ENCODE measurements around the gene BCL6.

BCL6 gene

DNA sequence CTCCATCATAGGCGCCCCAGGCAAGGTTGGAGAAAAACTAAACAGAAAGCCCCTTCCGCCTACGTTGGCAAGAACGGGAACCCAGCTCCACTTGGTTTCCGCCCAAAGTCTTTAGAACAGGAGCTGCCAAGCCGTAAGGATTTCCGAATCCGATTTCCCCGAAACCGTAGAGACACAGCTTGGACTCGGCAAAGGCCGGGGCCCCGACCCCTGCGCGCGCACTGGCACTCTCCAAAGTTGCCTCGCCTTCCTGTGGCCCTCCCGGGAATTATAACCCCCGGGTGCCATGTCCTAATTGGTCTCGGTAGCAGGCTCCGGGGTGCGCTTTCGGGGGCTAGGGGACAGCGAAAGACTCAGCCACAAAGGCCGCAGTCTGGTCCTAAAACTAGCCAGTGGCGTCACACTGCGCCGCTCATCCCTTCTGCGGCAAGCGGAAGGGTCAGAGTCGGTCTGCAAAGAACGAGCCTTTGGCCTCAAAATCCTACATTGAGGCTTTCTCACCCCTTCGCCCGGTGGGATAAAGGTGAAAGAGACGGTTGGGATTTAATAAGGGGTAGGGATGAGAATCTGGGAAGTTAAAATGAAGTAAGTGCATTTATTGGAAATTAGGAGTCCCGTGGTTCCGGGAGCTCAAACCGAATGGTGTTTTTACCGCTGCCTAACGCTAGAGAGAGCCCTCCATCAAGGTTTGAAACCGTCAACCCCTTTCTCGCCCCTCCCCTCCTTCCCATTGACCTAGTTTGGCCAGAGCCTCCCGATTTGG lies 6.8 kb downstream of the BCL6 start:
- peak; percentile 98 for DNase-seq

DNA sequence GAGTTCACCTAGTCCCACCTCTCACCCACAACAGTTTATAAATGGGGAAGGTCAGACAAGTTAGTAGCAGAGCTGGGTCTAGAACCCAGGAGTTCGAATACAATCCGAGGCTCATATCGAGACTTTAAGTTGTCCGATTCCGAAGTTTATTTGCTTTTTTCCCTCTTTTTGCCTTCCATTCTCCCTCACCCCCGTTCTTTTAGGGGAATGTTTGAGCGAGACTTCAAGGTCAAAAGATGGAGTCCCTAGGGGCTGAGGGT lies 7.3 kb downstream of the BCL6 start:
- no peak for DNase-seq

DNA sequence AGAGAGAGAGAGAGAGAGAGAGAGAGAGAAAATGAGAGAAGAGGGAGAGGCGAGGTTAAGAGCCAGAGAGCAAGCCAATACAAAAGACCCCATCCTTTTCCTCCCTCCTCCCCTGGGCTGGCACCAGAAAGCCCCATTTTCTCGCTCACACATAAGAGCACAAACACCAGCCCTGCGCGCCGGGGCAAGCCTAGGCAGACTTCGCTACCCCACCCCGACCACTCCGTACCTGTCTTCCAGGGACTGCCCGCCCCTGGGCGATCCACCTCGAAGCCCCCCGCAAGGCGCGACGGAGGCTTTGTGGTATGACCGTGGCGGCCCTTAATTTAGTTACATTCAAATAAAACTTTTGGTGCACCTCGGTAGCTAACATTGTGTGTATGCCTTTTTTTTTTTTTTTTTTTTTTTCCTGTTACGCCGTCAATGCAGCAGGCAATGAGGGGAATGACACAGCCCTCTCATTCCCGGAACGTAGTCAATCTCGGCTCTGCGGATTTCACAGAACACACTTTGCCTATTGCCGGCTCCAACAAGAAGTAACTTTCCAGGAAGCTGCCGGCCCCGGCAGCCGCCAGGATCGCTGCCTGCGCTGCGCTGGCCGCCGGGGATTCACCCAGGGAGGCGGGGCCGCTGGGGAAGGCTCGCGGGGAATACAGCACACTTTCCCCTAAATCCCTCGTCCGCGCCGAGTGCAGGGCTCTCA lies 7.7 kb downstream of the BCL6 start:
- DNase-seq: peak; percentile 86

DNA sequence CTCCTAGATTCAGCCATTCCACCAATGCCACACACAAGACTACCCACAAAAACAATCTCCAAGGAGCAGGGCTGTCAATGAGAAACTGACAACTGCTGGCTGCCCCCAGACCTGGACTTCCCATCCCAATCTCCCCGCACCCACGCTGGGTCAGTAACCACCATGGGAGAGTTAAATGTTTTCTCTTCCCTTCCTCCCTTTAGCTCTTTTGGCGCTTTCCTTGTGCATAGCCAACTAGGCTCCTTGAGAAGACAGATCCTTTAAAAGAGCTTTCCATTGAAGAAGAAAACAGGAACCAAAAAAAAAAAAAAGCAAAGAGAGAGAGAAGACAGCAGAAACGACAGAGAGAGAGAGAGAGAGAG lies 8.3 kb downstream of the BCL6 start:
- no peak for DNase-seq

DNA sequence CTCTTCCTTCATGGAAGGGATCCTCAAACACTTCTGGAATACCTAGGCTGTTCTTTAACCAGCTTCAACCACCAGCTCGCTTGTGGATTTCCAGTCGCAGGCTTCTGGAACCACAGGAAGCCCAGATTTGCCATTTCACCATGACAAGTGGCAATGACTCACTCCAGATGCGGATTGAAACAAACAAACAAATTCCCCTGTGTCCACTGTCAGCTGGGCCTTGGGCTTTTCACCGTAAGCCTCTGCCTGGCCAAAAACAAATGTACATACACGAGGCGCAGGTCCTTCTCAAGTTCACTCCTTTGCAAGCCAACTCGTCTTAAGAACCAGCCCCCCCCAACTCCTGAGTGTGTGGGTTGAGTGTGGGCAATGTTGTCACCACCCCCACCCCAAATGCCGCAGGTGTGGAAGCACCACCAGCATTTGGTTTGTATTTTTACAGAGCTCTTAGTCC lies 8.8 kb downstream of the BCL6 start:
- DNase-seq: no peak

DNA sequence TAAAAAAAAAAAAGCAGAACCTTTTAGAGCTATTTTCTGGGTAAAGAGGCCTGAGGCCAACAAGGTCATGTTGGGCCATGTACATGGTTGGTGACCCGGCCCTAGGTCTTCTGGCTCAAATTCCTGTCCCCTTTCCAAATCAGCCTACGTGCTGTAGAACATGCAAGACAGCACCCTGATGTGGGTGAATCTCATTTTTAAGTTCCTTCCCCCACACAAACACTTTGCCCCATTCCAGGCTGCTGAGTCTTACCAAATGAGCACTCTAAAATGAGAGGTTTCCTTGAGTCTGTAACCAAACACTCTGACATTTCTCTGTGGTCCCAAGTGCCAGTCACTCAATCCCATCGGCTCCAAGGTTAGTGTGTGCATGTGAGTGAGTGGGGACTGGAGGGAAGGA lies 9.4 kb downstream of the BCL6 start:
- no peak for DNase-seq

DNA sequence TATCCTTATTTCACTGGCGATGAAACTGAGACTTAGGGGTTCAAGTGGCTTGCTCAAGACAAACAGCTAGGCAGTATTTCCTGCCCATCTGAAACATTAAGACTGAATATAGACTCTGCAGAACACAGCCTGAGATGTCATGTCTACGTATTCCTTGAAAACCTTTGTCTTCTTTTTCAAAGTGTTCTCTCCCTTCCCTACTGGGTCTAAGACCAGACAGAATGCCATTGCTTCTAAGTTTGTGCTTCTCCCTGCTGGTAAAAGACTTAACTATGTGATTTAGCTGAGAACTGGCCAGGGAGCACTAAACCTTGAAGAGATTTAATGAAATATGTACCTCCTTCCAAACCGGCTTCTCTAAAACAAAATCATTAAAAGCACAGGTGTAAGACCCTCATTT lies 9.9 kb downstream of the BCL6 start:
- no peak for DNase-seq

DNA sequence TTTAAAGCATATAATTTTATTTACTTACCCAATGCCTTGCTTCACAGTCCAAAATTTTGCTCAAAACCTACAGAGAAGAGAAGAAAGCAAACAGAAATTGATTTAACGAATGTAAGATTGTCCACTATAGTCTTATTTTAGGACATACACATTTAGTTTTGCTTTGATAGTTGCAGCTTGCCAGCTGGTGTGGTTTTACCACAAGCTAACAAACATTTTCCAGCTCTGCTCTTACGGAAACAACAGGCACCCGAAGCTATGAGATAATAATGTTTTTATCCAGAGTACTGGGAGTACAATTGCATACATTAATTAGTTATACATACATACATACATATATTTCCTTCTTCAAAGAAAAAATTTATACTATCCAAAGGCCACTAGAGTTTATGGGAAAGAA lies 10.4 kb downstream of the BCL6 start:
- DNase-seq: no peak

DNA sequence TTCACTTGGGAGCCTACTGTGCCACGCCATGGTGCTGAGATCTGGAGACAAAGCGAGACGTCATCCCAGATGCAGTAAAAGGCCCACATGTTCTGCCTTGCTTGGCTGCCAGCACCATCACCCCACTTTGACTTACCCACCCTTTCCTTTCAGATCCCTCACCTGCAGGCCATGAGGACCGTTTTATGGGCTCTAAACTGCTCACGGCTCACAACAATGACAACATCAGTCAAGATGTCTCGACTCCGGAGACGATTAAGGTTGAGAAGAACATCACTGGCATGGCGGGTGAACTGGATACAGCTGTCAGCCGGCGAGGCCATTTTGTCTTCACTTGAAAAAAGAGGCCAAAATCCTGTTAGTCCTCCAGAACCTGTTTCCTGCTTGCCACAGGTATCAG lies 11.9 kb downstream of the BCL6 start:
- DNase-seq: no peak

DNA sequence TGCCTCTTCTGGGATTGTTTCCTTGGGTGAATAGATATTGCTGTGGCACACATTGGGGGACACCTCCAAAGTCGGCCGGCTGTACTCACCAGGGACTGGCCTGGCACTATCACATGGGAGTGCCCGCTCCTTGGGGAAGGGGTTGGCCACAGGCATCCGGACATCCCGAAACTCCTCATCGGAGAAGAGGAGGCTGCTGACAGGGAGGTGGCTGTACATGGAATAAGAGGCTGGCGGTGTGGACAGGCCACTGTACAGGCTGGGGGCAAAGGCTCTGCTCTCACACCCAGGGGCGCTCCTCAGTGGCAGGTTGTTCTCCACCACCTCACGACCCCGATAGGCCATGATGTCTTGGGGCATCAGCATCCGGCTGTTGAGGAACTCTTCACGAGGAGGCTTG lies 15.7 kb downstream of the BCL6 start:
- no peak for DNase-seq

DNA sequence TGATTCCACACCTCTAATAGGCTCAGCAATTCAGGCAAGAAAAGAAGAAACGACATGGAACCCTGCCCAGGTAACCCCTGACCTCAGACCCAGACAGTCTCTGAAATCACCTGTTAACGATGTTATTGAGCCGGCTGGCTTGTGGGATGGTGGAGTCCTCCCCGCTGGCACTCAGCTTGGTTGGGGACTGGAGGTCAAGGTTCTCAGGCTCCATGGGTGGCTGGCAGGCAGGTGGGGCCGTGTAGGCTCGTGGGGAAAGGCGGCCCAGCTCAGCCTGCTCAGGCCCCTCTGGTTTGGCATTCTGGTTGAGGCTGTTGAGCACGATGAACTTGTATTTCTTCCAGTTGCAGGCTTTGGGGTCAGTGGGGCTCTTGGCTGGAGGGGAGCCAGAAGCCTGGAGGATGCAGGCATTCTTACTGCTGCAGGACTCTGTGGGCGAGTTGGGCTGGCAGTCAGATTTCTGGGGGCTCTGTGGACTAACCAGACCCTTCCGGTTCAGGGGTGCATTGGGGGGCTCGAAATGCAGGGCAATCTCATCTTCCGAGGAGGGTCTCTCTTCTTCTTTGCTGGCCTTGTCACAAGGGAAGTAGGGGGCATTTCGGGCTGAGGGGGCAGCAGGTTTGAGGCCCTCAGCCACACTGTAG lies 16.2 kb downstream of the BCL6 start:
- no peak for DNase-seq

DNA sequence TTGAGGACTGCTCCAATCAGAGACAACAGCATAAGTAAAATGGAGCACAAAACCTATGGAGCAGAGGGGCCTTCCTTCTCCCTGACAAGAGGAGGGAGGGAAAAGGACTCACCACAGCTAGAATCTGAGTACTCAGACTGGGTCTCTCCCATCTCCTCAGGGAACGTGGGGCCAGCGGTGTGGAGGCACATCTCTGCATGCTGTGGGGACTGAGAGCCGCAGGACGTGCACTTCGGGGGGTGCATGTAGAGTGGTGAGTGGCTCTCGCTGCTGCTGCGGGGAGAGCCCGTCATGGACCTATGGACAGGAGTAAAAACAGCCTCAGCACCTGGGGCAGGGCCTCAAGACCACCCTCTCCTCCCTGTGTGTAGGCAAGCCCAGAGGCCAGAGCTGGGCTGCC lies 17.0 kb downstream of the BCL6 start:
- no peak for DNase-seq

DNA sequence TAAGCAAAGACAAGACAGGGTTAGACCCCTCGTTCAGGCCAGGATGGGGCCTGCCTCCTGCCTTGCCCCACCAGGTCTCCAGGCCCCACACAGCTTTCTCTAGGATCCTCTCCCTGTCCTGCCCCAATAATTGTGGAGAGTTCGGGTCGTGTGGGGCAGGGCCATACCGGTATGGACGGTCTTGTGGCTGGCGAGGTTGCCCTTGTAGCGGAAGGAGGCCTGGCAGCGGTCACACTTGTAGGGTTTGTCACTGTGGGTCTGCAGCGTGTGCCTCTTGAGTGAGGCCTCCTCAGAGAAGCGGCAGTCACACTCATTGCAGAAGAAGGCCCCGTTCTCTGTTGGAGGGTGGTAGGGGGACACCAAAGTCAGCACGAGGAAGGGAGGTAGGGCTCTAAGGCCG lies 18.7 kb downstream of the BCL6 start:
- DNase-seq: no peak

DNA sequence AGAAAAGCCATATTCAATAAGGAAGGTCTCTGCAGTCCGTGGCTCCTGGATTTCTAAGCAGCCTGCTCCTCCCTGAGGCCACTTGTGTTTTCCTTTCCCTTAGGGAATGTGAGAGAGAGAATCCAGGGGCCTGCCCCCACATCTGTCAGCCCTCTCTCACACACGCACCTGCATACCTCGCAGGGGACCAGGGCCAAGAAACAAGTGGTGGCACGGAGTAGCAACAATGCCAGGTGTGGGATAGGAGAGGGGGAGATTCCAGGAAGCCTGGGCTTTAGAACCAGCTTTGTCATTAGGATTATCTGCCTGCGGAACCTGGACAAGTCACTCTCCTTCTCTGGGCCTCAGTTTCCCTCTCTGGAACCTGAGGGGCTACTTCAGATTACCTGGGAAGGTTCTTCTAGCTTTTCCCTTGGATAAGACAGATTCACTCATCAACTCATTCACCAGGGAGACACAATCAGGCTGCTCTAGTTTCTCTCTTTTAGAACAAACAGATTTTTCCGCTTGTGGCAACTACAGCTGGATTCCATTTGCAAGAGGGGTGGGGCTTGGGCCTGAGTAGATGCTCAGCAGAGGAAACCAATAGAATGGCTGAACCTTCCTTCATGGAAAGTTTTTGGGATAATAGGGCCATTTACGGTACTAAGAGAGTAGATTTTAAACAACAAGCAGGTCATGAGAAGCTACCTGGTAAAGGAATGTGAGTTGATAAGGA lies 19.5 kb downstream of the BCL6 start:
- DNase-seq: peak; percentile 33

DNA sequence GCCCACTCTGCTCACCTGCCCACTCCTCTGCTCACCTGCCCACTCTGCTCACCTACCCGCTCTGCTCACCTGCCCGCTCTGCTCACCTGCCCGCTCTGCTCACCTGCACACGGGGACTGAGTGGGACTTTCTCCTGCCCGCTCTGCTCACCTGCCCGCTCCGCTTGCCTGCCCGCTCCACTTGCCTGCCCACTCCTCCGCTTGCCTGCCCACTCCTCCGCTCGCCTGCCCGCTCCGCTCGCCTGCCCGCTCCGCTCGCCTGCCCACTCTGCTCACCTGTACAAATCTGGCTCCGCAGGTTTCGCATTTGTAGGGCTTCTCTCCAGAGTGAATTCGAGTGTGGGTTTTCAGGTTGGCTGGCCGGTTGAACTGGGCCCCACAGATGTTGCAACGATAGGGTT lies 20.0 kb downstream of the BCL6 start:
- DNase-seq: no peak

DNA sequence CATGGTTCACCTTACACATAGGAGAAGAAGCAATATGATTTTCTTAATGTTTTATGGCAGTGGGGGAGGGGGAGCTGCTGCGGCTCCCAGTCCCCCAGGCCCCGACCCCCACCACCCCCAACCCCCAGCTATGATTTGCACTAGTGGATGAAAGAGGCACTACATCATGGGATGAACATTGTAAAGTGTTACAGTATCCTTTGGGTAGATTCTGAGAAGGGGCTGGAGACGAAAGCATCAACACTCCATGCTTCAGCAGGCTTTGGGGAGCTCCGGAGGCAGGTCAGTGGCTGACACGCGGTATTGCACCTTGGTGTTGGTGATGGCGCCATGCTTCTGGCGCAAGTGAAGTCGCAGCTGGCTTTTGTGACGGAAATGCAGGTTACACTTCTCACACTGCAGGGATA lies 23.1 kb downstream of the BCL6 start:
- DNase-seq: no peak

DNA sequence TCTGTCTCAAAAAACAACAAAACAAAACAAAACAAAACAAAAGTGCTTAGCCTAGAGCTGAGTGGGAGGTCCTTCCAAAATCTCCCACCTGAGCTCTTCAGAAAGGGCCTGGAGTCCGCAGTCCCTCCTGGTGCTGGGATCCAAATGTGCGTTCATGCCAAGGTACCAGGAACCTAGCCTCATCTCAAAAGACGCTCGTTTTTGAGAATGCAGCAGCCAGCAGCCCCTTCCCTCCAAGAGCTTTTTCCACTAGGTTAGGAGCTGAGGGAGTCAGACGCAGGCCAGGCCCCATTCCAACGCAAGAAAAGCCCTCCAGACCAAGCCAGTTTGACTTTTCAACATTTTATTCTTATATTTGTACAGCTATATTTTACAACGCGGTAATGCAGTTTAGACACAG lies 24.2 kb downstream of the BCL6 start:
- no peak for DNase-seq

DNA sequence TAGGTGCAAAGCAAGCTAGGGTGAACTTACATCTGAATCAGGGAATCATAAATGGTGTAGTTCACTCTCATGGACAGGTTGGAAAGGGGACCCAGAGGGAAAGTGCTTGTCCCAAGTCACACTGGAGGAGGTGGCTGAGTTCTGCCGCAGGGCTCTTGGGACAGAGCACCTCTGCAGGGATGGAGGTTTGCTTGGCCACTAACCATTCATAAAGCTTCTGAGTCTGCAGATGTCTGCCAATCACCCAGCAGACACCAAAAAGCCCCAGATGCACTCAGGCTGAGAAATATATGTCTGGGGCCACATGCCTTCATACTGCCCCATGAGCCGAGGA lies 25.0 kb downstream of the BCL6 start:
- no peak for DNase-seq

DNA sequence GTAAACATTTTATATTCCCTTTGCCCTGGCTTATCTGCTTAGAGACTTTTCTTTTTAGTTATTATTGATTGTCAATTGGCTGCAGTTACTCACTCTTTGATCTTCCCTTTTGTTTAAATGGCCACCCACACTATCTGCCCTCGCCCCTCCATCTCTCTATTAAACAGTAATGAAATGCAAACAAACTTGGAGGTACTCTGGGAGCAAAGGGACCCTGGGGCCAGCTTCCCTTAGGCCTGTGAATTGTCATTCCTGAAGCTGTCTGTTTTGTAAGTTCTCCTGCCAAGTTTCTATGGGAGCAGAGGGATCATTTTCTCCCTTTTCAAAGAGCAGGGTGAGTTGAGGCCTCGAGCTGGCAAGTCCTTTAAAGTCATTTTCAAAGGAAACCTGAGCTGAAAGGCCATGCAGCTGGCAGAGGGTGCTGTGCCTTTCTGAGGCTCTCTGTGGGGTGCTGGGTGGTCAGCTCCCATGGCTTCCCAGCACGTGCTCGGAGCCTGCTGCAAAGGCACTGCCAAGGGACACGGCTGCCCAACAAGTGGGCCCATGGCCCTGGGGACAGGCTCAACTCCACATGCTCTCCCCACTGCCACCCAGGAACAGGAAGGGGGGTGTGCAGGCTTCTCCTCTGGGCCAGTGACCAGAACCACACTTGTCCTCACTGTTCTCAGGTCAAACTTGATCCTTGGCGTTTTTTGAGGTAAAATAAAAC lies 25.5 kb downstream of the BCL6 start:
- DNase-seq: no peak

DNA sequence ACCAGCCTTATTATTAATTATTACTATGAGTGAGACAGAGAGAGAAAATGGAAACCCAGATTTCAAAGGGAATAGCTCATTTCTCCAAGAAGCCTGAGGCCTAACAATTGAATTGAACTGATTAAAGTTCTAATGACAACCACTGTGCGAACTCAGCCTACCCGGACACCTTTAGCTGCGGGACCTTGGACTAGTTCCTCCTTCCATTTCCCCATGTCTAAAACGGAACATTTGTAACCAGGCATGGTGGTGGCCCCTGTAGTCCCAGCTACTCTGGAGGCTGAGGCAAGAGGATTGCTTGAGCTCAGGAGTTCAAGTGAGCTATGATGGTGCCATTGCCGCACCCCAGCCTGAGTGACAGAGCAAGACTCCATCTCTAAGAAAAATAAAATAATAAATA lies 26.5 kb downstream of the BCL6 start:
- no peak for DNase-seq

DNA sequence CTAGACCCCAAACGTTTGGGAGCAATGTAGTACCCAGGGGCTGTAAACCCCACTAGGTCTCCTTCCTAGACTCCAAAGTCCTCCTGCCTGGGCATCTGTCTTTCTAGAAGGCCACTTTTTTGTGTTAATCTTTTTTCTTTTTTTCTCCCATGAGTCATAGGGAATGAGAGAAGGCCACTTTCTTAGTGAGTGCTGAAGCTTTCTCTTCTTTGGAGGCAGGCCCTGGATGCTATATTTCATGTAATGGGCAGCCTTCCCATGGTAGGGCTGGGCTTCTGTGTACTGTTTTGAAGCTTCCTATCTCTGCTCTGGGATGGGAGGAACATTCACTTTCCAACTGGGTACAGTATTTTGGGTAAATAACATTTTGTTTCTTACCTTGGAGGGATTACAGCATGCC lies 27.7 kb downstream of the BCL6 start:
- DNase-seq: no peak

DNA sequence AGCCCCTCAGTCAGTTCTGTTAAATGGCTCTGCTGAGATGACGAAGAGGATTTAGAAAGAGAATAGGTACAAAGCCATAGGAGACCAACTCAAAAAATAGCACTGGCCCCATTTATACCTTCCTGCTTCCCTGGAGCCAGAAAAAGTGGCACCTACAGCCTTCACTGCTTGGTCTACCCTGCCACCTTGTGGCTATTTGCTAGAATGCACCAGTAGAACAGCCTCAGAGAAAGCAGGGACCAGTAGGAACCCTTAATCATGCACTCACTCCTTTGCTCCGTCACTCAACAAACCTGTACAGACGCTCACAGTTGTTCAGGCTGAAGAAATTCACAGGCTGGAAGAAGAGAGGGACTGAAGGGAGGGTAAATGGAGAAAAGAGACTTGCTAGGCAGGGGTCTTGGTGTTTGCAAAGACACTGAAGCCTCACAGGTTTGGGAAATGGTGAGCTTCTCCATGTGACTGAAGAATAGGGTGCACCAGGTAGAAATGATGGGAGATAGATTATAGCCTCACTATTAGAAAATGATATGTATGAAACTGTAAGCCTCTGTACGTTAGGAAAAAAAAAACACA lies 30.8 kb downstream of the BCL6 start:
- peak; percentile 90 for DNase-seq

DNA sequence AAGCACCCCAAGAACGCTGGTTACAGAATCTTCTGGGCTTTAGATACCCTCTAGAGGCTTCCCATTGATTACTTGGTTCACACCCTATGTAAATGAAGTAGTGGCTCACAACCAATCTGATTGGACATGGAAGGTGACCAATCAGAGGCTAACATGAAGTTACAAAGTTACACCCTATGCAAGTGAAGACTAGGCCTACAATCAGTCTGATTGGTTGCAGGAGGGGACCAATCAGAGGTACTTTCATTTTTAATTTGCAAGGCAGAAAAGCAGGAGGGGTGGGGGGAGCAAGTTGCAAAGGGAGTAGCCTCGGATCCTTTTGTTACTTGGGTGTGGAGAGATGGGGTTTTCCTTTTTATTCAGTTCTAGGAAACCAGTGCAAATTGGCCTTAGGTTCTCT lies 31.8 kb downstream of the BCL6 start:
- DNase-seq: no peak
